Stomach smooth muscle (tissue), 2 donors: Measurements from ENCODE around the gene DDX23.

Experiments used
- H3K27ac ChIP-seq: one replicate; pipeline ENCODE4 v1.7.0; 2013; ENCODE audit warnings: mild to moderate bottlenecking, low read length, inconsistent platforms
- H3K27me3 ChIP-seq, 2 donors: one replicate each; pipeline ENCODE4 v1.7.0; 2013; ENCODE audit warnings: low read length in 2 of 2; ENCODE audit not compliant: insufficient read depth in 2 of 2, control insufficient read depth in 1 of 2
- H3K36me3 ChIP-seq, 2 donors: one replicate each; pipeline ENCODE4 v1.7.0; 2013; ENCODE audit warnings: low read length in 2 of 2; ENCODE audit not compliant: control insufficient read depth in 2 of 2, insufficient read depth in 2 of 2
- H3K4me1 ChIP-seq: one replicate; pipeline ENCODE4 v1.7.0; 2013; ENCODE audit warnings: low read length; ENCODE audit not compliant: control insufficient read depth, insufficient read depth
- H3K4me3 ChIP-seq, 2 donors: one replicate each; pipeline ENCODE4 v1.7.0; 2013; ENCODE audit warnings: low read length in 2 of 2
- H3K9ac ChIP-seq, 2 donors: one replicate each; pipeline ENCODE4 v1.7.0; 2013; ENCODE audit warnings: low read length in 2 of 2, mild to moderate bottlenecking in 1 of 2
- H3K9me3 ChIP-seq, 2 donors: one replicate each; pipeline ENCODE4 v1.7.0; 2013; ENCODE audit warnings: low read length in 2 of 2; ENCODE audit not compliant: control insufficient read depth in 2 of 2
- donor health status: healthy.
- donor health status: Pancreatic carcinoma.

The DDX23 gene

DNA sequence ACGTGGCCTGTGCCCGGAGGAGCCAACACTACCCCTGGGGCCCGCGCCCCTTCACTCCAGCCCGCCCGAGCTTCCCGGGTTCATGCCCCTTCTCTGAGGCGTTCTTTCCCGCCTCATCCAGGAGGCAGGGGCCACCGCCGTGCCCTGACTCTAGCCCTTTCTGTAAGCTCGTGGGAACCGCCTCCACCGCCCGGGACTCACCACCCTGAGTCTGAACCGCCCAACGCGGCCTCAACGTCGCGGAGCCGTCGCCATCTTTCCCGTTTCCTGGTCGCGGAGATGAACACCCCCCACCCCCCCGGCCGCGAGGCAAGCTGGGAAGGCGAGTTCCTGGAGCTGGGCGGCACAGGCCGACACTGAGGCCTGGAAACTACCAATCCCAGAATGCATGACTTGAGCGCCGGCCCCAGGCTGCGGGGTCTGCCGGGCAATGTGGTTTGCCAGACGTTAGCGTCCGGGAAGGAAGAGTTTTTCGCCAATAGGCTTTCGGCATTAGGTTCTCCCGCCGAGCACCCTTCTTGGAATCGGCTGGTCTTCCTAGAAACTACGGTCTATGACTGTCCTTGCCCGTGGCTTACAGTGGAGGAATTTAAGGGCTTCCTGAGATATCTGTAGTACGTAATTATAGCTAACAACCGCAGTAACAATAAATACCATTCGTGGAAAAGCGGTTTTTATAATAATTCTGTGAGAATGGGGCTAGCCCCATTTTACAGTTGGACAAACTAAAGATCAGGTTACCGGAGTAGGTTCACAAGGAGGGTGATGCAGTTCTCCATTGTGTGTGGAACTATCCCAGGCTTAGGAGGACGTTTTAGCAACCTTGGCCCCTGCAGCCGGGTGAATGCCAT lies at the start of gene DDX23:
Gene DDX23 (minus strand): TSS at position 281 of the 851 bp plus-strand sequence. CDS start 6,381 bp downstream, outside the sequence.
- Histone ChIP-seq H3K9ac (peak within 1 kb of the TSS; percentile 80 to 93), H3K4me1 (peaks cover 13% of the 10 kb centered on the region), H3K4me3 (peak within 1 kb of the TSS; percentile 87 to 96)

DNA sequence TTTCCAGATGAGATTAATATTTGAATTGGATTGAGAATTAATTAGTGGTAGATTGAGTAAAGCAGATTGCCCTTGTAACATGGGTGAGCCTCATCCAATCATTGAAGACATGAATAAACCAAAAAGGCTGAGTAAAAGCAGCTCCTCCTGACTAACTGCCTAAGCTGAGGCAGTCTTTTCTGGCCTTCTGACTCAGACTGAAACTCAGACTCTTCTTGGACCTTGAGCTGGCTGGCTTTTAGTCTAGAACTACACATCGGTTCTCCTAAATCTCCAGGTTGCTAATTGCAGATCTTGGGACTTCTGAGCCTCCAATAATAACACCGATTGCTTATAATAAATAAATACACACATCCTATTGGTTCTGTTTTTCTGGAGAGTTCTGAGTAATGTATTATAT lies 49.3 kb upstream of the DDX23 start:
- no peak overlapping the region for H3K27ac ChIP-seq
- H3K27me3 ChIP-seq = no peaks in the 10 kb centered on the region
- H3K9ac ChIP-seq = no peak overlapping the region
- no peaks in the 10 kb centered on the region for H3K9me3 ChIP-seq
- peaks cover 6% of the 10 kb centered on the region for H3K4me1 ChIP-seq
- H3K4me3 ChIP-seq = no peak overlapping the region
- H3K36me3 ChIP-seq = no peaks in the 10 kb centered on the region

More for the DNA sequence above, at the start of gene DDX23:
- H3K9me3 ChIP-seq = no peaks in the 10 kb centered on the region
- H3K27ac ChIP-seq = peak within 1 kb of the TSS; percentile 46
- peaks cover 0 to 2% of the 10 kb centered on the region in 2 donors for H3K36me3 ChIP-seq
- no peaks in the 10 kb centered on the region for H3K27me3 ChIP-seq

DNA sequence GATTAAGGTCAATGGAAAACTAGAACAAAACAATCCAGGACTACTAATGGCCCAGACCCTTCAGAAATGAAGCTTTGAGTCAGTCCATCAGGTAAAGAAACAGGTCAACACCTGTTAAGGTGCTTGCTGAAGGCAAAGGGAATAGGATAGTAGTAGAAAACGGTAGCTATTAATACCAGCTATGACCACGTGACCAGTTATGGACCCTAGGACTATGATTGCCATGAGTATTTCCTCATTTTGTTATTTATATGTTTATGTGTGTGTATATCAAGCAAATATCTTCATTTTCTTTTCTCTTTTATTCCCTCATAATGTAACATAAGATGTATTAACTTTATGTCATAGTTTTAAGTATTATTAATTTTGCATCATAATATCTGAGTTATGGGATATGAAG lies 47.7 kb upstream of the DDX23 start:
- Histone ChIP-seq H3K4me3 (no peak overlapping the region), H3K9ac (no peak overlapping the region), H3K27ac (no peak overlapping the region), H3K9me3 (no peaks in the 10 kb centered on the region), H3K36me3 (no peaks in the 10 kb centered on the region), H3K27me3 (no peaks in the 10 kb centered on the region), H3K4me1 (peaks cover 6% of the 10 kb centered on the region)

DNA sequence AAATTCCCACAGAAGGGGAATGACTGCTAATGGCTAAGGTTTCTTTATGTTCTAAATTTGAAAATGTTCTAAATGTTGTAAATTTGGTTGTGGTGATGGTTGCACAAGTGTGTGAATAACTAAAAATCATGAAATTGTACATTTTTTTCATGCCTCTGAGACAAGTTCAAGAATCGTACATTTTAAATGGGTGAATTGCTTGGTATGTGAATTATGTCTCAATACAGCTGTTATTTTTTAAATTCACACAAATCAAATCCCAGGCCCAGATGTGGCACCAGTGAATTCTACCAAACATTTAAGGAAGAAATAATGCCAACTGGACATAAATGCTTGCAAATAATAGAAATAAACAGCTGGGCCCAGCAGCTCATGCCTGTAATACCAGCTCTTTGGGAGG lies 42.3 kb upstream of the DDX23 start:
- Histone ChIP-seq H3K9ac (no peak overlapping the region), H3K27me3 (peaks cover 10 to 11% of the 10 kb centered on the region in 2 donors), H3K4me3 (no peak overlapping the region), H3K9me3 (no peaks in the 10 kb centered on the region), H3K36me3 (no peaks in the 10 kb centered on the region), H3K27ac (no peak overlapping the region), H3K4me1 (peaks cover 9% of the 10 kb centered on the region)

DNA sequence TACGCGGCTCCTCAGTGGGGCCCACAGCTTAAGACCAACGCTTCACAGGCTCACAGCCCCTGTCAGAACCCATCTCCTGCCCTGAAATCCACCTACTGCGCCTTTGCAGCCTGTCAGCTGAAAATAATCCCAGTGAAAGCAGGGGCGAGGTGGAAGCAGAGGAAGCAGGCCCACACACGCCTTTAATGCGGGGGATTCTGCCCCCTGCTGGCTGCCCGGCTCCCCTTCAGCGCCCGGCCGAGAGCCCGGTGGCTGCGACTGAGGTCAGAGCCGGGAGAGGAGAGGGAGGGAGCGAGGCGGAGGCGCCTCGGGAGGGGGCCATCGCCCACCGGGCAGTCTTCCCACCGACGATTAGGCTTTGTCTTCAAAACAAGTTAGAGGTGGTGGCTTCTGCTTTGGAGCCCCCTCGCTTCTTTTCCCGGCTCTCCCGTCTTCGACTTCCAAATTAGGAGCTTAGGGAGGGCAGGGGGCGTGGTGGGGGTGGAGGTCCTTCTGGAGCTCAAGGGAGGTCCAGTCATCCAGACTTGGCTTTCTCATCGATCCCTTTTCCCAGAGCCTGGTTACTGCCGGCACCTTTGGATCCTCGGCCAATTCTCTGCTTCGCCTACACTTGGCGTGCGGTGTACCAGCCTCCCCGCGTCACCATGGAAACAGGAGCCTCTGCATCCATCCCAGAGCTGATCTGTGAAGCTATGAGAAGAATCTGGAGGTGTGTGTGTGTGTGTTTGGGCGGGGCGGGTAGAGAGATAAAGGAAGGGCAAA lies 38.9 kb upstream of the DDX23 start:
- no peaks in the 10 kb centered on the region for H3K9me3 ChIP-seq
- peak overlapping the region; percentile 51 to 66 for H3K4me3 ChIP-seq
- H3K36me3 ChIP-seq = no peaks in the 10 kb centered on the region
- no peak overlapping the region for H3K27ac ChIP-seq
- H3K4me1 ChIP-seq = peaks cover 9% of the 10 kb centered on the region
- H3K9ac ChIP-seq = peak overlapping the region; percentile 60 to 68
- H3K27me3 ChIP-seq = peaks cover 11 to 14% of the 10 kb centered on the region in 2 donors

DNA sequence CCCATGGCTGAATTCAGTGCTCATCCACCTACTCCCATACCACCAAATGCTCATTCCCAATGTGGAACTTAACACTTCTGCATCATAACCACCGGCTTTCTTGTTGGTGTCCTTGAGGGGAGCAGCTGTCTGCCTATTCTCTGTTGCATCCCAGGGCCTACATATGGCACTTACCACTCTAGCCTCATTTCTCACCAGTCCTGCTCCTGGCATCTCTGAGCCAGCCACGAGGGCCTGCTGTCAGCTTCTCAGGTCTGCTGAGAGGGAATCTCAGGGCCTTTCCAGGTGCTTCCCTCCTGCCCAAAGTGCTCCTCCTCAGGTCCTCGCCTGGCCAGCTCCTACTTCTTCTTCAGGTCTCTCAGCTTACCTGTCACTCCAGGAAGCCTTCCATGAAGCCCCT lies 37.7 kb upstream of the DDX23 start:
- Histone ChIP-seq H3K36me3 (no peaks in the 10 kb centered on the region), H3K9me3 (no peaks in the 10 kb centered on the region), H3K27ac (no peak overlapping the region), H3K4me3 (no peak overlapping the region), H3K9ac (no peak overlapping the region), H3K27me3 (peaks cover 11 to 14% of the 10 kb centered on the region in 2 donors), H3K4me1 (peaks cover 9% of the 10 kb centered on the region)

DNA sequence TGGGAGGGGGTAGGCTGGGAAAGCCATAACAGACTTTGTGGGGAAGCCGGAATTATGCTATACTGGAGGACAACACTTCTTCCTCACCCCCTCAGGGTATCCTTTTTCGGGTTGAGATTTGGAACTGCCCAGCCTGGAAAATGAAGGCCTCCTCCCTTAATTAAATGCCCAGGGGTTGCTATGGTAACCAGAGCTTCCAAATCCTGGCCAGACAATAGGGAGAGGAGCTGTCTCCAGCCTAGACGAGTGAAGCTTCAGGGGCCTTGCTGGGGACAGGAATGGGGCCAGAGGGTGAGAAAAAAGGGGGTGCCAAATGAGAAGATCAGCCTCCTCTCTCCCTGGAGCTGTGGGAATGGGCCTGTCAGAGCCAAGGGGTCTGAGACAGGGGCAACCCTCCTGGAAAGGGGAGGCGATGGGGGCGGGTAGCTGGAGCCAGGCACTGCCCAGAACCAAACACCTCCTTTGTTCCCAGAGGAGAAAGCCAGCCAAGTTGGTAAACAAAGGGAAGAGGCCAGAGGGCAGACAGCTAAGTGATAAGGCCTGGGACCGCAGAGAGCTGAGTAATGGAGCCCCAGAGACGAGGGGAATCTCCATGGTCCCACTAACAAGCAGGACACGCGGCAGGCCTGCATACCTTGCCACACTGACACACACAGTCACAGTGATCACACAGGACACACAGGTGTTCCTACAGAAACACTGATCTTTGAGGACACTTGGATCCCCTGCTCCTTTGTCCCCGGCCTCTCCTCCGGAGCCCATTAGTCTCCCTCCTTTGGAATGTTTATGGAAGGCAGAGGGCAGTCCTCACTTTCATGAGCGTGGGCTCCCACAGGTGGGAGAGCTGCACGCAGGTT lies 31.6 kb upstream of the DDX23 start:
- no peak overlapping the region for H3K27ac ChIP-seq
- no peaks in the 10 kb centered on the region for H3K9me3 ChIP-seq
- peaks cover 5% of the 10 kb centered on the region for H3K4me1 ChIP-seq
- peaks cover 19 to 23% of the 10 kb centered on the region in 2 donors for H3K27me3 ChIP-seq
- H3K36me3 ChIP-seq = no peaks in the 10 kb centered on the region
- H3K4me3 ChIP-seq = no peak overlapping the region
- H3K9ac ChIP-seq = no peak overlapping the region

DNA sequence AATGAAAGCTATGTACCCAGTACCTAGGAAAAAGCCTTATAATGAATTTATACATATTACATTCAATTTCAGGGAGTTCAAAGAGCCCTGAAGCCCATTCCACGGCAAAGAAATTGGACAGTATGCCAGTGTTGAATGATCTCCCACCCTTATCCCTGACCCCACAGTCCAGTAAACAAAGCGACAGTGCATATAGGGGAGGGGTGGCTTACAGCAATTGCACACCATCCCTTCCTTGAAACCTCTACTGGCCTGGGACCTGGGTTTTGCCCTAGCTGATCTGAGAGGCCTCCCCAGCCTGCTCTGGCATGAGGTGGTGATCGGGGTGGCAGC lies 31.0 kb upstream of the DDX23 start:
- H3K4me1 ChIP-seq = peaks cover 5% of the 10 kb centered on the region
- H3K9ac ChIP-seq = no peak overlapping the region
- H3K27ac ChIP-seq = no peak overlapping the region
- peaks cover 19 to 23% of the 10 kb centered on the region in 2 donors for H3K27me3 ChIP-seq
- H3K36me3 ChIP-seq = no peaks in the 10 kb centered on the region
- H3K4me3 ChIP-seq = no peak overlapping the region
- no peaks in the 10 kb centered on the region for H3K9me3 ChIP-seq

DNA sequence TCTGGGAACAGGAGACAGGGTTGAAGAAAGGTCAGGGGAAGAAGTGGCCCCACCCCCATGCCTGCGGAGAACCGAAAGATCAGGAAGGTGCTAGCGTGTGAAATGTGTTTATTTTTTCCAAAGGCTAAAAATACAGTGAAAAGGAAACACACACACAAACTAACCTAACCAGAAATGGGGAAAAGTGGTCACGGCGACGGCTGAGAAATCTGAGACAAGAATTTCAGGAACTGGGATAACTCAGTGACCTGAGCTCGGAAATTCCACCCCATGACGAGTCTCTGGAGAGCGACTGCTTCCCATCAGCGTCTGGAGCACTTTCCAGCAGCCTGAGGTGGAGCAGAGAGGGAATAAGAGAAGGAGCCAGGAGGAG lies 30.3 kb upstream of the DDX23 start:
- peak overlapping the region in 1 of 2 donors; percentile 36 for H3K9ac ChIP-seq
- H3K4me3 ChIP-seq = peak overlapping the region in 1 of 2 donors; percentile 44
- peaks cover 19 to 23% of the 10 kb centered on the region in 2 donors for H3K27me3 ChIP-seq
- no peak overlapping the region for H3K27ac ChIP-seq
- no peaks in the 10 kb centered on the region for H3K36me3 ChIP-seq
- peaks cover 5% of the 10 kb centered on the region for H3K4me1 ChIP-seq
- H3K9me3 ChIP-seq = no peaks in the 10 kb centered on the region

DNA sequence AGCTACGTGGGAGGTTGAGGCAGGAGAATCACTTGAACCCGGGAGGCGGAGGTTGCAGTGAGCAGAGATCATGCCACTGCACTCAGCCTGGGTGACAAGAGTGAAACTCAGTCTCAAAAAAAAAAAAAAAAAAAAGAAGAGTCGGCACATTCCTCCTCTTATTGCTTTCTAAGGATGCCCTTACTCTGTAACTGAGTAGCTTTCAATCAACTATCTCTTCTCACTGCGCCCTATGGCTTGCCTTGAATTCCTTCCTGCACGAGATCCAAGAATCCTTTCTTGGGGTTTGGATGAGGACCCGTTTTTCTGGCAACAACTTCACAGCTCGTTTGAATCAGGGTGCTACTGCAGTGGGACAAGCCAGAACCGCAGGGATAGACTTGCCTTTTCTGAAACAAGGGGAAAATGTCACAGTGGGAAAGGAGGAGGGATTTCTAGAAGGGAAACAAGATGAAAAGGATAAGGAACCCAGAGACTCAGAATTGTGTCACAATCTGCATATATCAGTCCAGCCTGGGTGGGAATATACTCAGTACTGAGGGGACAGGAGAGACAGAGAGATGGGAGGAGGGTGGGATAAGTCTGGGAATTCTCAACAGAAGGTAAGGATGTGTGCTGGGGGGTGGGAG lies 29.8 kb upstream of the DDX23 start:
- H3K9me3 ChIP-seq = no peaks in the 10 kb centered on the region
- H3K4me1 ChIP-seq = peaks cover 5% of the 10 kb centered on the region
- H3K4me3 ChIP-seq = peak overlapping the region in 1 of 2 donors; percentile 44
- no peaks in the 10 kb centered on the region for H3K36me3 ChIP-seq
- no peak overlapping the region for H3K27ac ChIP-seq
- peaks cover 19 to 23% of the 10 kb centered on the region in 2 donors for H3K27me3 ChIP-seq
- H3K9ac ChIP-seq = no peak overlapping the region
